Left forelimb (tissue), 1 donor: ENCODE measurements around the gene SRI.
"Not testable (repeated sequence)": the region's sequence is repeated elsewhere in the genome, so short reads cannot be mapped to it uniquely, and the experiment has no call there.

Experiments used
- DNase-seq: peaks from one replicate; pipeline ENCODE4 v3.0.0-alpha.2; 2018; ENCODE audit warnings: low spot score

SRI gene

DNA sequence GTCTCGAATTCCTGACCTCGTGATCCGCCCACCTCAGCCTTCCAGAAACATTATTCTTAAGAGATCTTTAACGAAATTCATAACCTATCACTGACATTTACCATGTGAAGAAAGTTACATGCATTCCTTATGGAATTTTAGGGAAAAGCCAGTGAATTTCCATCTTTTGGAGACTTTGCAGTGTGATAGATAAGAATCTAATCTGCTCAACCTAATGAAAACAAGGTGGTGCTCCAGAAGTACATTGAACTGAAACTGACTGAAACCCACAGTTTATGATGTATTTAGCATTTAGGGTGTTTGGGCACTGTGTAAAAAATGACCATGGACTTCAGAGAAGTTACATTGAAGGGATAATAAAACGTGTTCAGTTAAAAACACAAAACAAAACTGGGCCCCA is 43.6 kb downstream of the SRI start:
- no peak for DNase-seq

DNA sequence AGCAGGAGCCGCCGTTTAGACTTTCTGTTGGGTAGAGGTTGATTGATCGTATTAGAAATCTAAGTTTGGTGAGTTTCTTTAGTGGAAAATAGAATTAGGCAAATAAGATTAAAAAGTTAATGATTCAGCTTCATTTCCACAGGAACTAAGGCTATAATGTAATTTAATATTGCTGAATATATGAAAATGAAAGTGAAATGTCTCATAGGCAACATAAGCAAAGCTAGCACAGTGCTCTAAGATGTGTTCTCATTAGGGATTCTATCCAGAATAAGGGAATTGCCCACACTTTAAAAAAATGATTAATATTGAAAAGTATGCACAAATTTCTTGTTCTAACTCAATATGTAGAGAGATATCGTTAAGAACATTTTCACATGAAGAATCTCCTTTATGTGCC is 47.0 kb downstream of the SRI start:
- no peak for DNase-seq

DNA sequence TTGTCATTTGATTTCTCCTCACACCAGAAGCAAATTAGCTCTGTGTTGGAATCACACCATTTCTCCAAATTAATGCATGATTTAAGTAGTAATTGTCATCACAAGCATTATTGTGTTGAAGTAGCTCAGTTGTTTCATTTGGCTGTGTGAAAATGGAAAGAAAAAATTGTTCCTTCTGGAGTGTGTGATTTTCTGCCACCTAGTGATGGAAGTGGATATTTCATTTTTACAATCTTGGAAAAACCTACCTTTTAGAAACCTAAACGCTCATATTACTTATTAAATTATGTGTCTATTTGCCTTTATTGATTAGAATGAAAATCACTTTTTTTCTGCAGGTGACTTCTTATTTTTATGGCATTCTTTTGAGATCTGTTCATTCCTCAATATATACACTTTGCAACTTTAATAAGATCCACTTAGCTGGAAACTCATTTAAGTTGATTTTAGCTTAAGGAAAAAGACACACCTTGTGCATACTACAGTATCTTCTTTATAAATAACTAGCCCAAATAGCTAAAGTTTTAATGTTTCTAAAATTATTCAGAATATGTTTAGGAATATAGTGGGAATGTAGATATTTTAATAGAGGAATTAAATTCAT is 50.0 kb downstream of the SRI start:
- DNase-seq, result no peak

DNA sequence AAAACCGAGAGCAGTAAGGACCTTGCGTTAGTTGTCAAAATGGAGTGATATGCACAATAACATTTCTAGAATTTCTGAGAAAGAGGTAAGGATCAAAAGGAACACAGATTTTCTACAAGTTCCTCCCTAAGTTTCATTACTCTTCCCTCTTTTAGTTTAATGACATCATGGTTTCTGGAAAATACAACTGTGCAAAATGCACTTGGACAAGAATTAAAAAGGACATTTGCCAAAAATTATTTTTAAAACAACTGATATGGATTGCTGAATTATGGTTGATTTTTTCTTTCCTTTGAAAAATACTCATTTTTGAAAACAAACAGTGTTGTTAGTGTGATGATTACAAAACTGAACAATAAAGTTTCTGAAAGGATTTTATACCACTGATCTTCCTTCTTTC is 52.1 kb downstream of the SRI start:
- no peak for DNase-seq

DNA sequence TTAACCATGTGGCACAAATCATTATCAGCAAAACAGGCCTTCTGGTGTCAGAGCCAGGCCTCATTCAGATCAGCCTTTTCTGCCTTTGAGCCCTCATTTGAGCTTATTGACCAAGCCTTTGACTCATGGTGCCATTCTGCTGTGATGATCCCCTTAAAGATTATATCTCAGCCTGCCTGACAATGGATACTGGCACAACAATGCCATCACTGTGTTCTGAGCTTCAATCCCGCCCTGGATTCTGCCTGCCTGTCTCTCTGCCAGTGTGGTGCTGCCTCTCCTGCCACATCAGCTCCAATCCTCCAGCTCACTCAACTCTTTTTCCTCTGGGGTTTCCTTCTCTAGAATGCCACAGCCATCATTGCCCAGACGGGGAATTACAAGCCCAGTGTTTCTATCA is 52.6 kb downstream of the SRI start:
- DNase-seq, result no peak

DNA sequence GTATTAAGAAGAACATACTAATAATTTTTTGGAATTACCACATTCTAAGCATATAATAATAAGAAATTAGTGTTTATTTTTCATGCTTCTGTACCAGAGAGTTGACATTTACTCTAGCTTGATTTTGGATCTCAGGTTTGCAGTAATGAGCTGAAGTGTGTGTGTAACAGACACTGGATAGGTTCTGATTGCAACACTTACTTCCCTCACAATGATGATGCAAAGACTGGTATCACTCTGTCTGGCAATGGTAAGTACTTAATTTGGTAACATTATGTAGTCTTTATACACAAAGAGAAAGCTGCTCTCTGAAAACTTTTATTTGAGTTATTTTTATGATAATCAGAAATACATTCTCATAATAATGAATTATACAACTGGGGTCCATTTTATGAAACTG is 54.1 kb downstream of the SRI start:
- DNase-seq, result no peak

DNA sequence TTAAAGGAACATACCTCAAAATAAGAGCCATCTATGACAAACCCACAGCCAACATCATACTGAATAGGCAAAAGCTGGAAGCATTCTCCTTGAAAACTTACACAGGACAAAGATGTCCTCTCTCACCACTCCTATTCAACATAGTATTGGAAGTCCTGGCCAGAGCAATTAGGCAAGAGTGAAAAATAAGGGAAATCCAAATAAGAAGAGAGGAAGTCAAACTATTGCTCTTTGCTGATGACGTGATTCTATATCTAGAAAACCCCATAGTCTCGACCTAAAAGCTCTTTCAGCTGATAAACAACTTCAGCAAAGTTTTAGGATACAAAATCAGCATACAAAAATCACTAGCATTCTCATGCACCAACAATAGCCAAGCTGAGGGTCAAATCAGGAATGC is 60.1 kb downstream of the SRI start:
- DNase-seq, result not testable (repeated sequence)

DNA sequence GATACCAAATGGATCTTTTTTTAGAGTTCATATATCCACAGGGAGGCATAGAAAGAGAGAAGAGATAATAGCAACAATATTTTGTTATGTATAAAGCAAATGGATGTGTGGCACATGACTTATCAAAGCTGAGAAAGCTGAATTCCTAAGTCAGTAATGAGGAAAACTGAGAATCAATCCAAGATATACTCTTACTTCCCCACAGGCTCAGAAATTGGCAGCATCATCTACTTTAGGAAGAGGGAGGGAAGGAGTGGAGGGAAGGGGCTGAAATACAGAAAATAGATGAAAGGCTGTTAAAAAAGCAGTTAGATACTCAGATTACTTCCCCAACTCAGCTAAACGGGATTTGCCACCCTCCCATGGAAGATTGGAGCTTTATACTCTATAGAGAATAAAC is 63.5 kb downstream of the SRI start:
- DNase-seq, result no peak

DNA sequence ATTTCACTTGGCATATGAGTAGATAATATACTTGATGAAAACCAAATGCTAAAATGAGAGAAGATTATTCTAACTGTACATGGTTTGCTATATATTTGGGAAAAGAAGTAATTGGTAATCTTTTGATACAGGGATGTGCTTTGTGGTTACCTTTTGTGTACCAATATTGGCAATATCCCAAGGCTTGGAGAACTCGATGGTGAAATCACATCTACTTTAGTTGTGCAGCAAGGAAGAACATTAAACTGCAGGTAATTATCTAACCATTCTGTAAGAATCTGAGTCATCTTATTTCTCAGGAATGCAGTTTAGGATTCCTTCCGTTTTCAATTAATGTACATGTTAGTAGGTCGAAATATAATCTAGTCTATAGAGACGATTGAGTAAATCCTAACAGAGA is 64.1 kb downstream of the SRI start:
- no peak for DNase-seq
